Neuronal stem cell (in vitro differentiated cells): ENCODE data around the gene MACROD2.

Source experiments
- DNase-seq: peaks from one replicate; pipeline ENCODE4 v3.0.0-alpha.2; 2013; ENCODE audit warnings: low spot score
- H2AFZ ChIP-seq: one replicate; pipeline ENCODE4 v1.6.1; 2013; ENCODE audit warnings: mild to moderate bottlenecking, low read length, inconsistent platforms
- H2AK5ac ChIP-seq: 2 replicates; pipeline ENCODE4 v1.6.1; 2013; ENCODE audit warnings: low read depth, mild to moderate bottlenecking, inconsistent platforms, low read length, moderate library complexity, mixed read lengths
- H2BK120ac ChIP-seq: 2 replicates; pipeline ENCODE4 v1.6.1; 2013; ENCODE audit warnings: low read depth, mild to moderate bottlenecking, inconsistent platforms, low read length, moderate library complexity, mixed read lengths
- H2BK12ac ChIP-seq: one replicate; pipeline ENCODE4 v1.6.1; 2013; ENCODE audit warnings: low read length, inconsistent platforms
- H2BK15ac ChIP-seq: 2 replicates; pipeline ENCODE4 v1.6.1; 2013; ENCODE audit warnings: mild to moderate bottlenecking, low read length, inconsistent platforms, mixed read lengths
- H2BK5ac ChIP-seq: one replicate; pipeline ENCODE4 v1.6.1; 2013; ENCODE audit warnings: inconsistent platforms, mild to moderate bottlenecking, low read length, moderate library complexity
- H3K14ac ChIP-seq: one replicate; pipeline ENCODE4 v1.6.1; 2013; ENCODE audit warnings: low read length, inconsistent platforms
- H3K18ac ChIP-seq: 2 replicates; pipeline ENCODE4 v1.6.1; 2013; ENCODE audit warnings: low read length, inconsistent platforms
- H3K23ac ChIP-seq: 2 replicates; pipeline ENCODE4 v1.6.1; 2013; ENCODE audit warnings: low read depth, mild to moderate bottlenecking, mixed read lengths, low read length, inconsistent platforms; ENCODE audit not compliant: poor library complexity
- H3K27ac ChIP-seq: replicated peaks from 3 replicates; pipeline ENCODE4 v1.5.1; 2013; ENCODE audit warnings: low read length, inconsistent platforms
- H3K27me3 ChIP-seq, 3 experiments: 2 replicates each; pipeline ENCODE4 v1.6.1; 2013; ENCODE audit warnings: low read length in 3 of 3, mild to moderate bottlenecking in 2 of 3, inconsistent platforms in 1 of 3, low read depth in 1 of 3, mixed read lengths in 1 of 3, moderate library complexity in 1 of 3; ENCODE audit not compliant: control insufficient read depth in 3 of 3, insufficient read depth in 3 of 3
- H3K36me3 ChIP-seq, 2 donors: replicated peaks in 1 of 2; 2 replicates each; pipeline ENCODE4 v1.6.1; 2013; ENCODE audit warnings: low read length in 2 of 2; ENCODE audit not compliant: control insufficient read depth in 2 of 2, insufficient read depth in 2 of 2
- H3K4ac ChIP-seq: 2 replicates; pipeline ENCODE4 v1.6.1; 2013; ENCODE audit warnings: inconsistent platforms, mild to moderate bottlenecking, low read length, moderate library complexity
- H3K4me1 ChIP-seq, 2 donors: 1 replicate in 1 of 2; 2 replicates in 1 of 2; pipeline ENCODE4 v1.6.1; 2013; ENCODE audit warnings: low read length in 2 of 2, low read depth in 1 of 2; ENCODE audit not compliant: control insufficient read depth in 2 of 2, insufficient read depth in 1 of 2
- H3K4me2 ChIP-seq: one replicate; pipeline ENCODE4 v1.6.1; 2013; ENCODE audit warnings: mild to moderate bottlenecking, low read length, inconsistent platforms; ENCODE audit not compliant: insufficient read depth, poor library complexity, severe bottlenecking
- H3K4me3 ChIP-seq, 2 donors: 2 replicates each; pipeline ENCODE4 v1.5.1; 2013; ENCODE audit warnings: low read length in 2 of 2, mild to moderate bottlenecking in 2 of 2, inconsistent platforms in 1 of 2, moderate library complexity in 1 of 2
- H3K79me1 ChIP-seq: one replicate; pipeline ENCODE4 v1.6.1; 2013; ENCODE audit warnings: low read depth, mild to moderate bottlenecking, inconsistent platforms, low read length, moderate library complexity
- H3K9ac ChIP-seq: one replicate; pipeline ENCODE4 v1.6.1; 2013; ENCODE audit warnings: mild to moderate bottlenecking, low read depth, low read length, inconsistent platforms; ENCODE audit not compliant: poor library complexity
- H3K9me3 ChIP-seq, 2 donors: replicated peaks in 1 of 2; 2 replicates each; pipeline versions ENCODE3 to v1.6.1; 2013; ENCODE audit warnings: low read length in 2 of 2, mild to moderate bottlenecking in 2 of 2, inconsistent platforms in 1 of 2, low read depth in 1 of 2, mixed read lengths in 1 of 2, moderate library complexity in 1 of 2; ENCODE audit not compliant: control insufficient read depth in 2 of 2, insufficient read depth in 1 of 2
- H4K8ac ChIP-seq: one replicate; pipeline ENCODE4 v1.6.1; 2013; ENCODE audit warnings: low read depth, mild to moderate bottlenecking, inconsistent platforms, low read length, moderate library complexity
- H4K91ac ChIP-seq: one replicate; pipeline ENCODE4 v1.6.1; 2013; ENCODE audit warnings: low read length, low read depth, mild to moderate bottlenecking, inconsistent platforms; ENCODE audit not compliant: poor library complexity
- WGBS, 2 donors: extraction: QIAGEN DNeasy Blood & Tissue Kit; methylation state at CpG; one replicate each; pipeline ENCODE4 v1.1.7; 2013; ENCODE audit warnings: missing lambda C conversion rate in 2 of 2, mixed read lengths in 1 of 2; ENCODE audit not compliant: insufficient read length in 2 of 2, insufficient replicate concordance in 1 of 2; ENCODE audit errors: extremely low coverage in 2 of 2; 5-methylcytosine and 5-hydroxymethylcytosine counted together

The MACROD2 gene

DNA sequence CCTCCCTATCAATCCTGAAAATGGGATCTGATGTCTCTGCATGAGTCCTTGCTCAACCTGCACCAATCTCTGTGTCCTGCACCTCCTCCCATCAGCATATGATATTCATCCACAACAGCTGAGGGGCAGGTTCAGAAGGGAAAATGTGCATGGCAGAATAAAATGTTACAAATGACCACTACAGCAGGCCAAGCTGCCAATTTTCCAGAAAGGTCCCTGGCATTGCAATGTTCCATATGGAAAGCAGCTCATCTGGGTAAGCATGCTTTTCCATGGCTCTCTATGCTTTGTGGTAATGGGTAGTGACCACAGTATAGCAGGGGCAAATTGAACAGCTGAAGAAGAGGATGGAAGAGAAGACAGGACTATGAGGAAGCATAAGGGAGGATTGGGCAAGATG lies 1183.3 kb downstream of the MACROD2 start:
- no peaks in the 10 kb centered on the region for H3K79me1 ChIP-seq
- no peak overlapping the region for H3K9ac ChIP-seq
- no peaks in the 10 kb centered on the region for H3K36me3 ChIP-seq
- no peak overlapping the region for H2BK5ac ChIP-seq
- no peak overlapping the region for H3K4me3 ChIP-seq
- no peaks in the 10 kb centered on the region for H3K4me1 ChIP-seq
- no peak overlapping the region for H2BK15ac ChIP-seq
- no peak overlapping the region for H4K91ac ChIP-seq
- H3K9me3 ChIP-seq: peaks cover 0 to 5% of the 10 kb centered on the region in 2 donors
- H3K27me3 ChIP-seq: no peaks in the 10 kb centered on the region
- H3K14ac ChIP-seq: no peak overlapping the region
- no peak overlapping the region for H3K4me2 ChIP-seq
- no peak overlapping the region for H3K23ac ChIP-seq
- H4K8ac ChIP-seq: no peak overlapping the region
- no peak overlapping the region for H2BK12ac ChIP-seq
- no peak overlapping the region for H2AFZ ChIP-seq
- no peak overlapping the region for H3K4ac ChIP-seq
- no peak overlapping the region for H3K27ac ChIP-seq
- no peak overlapping the region for H2AK5ac ChIP-seq
- H3K18ac ChIP-seq: no peak overlapping the region
- no peak overlapping the region for H2BK120ac ChIP-seq
- DNase-seq: no peak

DNA sequence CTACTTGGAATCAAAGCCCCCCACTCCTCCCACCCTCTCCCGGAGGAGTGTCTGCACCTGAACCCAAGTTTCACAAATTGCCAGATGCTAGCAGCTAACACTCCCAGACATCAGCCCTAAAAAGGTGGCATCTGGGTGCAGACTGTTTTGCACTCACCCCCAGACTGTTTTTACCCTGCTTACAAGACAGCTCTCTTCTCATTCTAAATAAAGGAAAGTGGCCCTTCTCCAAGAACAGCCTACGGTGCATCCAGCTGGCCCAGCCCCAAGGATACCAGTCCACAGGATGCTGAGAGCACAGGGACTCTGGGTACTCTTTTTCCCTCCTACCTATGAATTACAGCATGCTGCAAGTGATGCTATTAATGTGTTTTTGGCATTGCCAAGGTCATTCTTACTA lies 1184.1 kb downstream of the MACROD2 start:
- no peak overlapping the region for H3K23ac ChIP-seq
- no peaks in the 10 kb centered on the region for H3K36me3 ChIP-seq
- H3K79me1 ChIP-seq: no peaks in the 10 kb centered on the region
- H4K91ac ChIP-seq: no peak overlapping the region
- H3K27ac ChIP-seq: no peak overlapping the region
- DNase-seq: no peak
- H2AFZ ChIP-seq: no peak overlapping the region
- H2BK120ac ChIP-seq: no peak overlapping the region
- WGBS, 2 donors: no CpG with 5 or more reads among the region's 2 CpGs
- no peak overlapping the region for H2BK15ac ChIP-seq
- no peak overlapping the region for H2BK5ac ChIP-seq
- no peak overlapping the region for H3K4ac ChIP-seq
- no peak overlapping the region for H3K18ac ChIP-seq
- no peak overlapping the region for H4K8ac ChIP-seq
- no peak overlapping the region for H3K4me3 ChIP-seq
- H2BK12ac ChIP-seq: no peak overlapping the region
- H3K4me1 ChIP-seq: no peaks in the 10 kb centered on the region
- no peak overlapping the region for H3K9ac ChIP-seq
- H3K4me2 ChIP-seq: no peak overlapping the region
- no peaks in the 10 kb centered on the region for H3K27me3 ChIP-seq
- H3K14ac ChIP-seq: no peak overlapping the region
- H3K9me3 ChIP-seq: peaks cover 0 to 5% of the 10 kb centered on the region in 2 donors
- no peak overlapping the region for H2AK5ac ChIP-seq

DNA sequence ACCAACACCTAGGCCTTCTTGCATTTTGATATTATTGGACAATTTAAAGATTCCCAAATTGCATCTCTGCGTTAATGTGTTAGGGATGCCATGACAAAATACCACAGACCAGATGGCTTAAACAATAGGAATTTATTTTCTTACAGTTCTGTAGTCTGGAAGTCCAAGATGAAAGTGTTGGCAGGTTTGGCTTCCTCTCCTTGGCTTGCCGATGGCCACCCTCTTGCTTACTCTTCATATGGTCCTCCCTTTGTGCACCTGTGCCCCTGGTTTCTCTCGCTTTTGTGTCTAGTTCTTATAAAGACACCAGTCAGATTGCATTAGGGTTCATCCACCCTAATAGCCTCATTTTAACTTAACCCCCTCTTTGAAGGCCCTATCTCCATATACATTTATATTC lies 1184.5 kb downstream of the MACROD2 start:
- Histone ChIP-seq H3K27me3 (no peaks in the 10 kb centered on the region), H2BK12ac (no peak overlapping the region), H3K4me1 (no peaks in the 10 kb centered on the region), H3K36me3 (no peaks in the 10 kb centered on the region), H3K9ac (no peak overlapping the region), H3K79me1 (no peaks in the 10 kb centered on the region), H3K4me3 (no peak overlapping the region), H2AFZ (no peak overlapping the region), H2BK15ac (no peak overlapping the region), H2BK5ac (no peak overlapping the region), H2BK120ac (no peak overlapping the region), H3K9me3 (peaks cover 0 to 5% of the 10 kb centered on the region in 2 donors), H2AK5ac (no peak overlapping the region), H3K14ac (no peak overlapping the region), H4K91ac (no peak overlapping the region), H3K23ac (no peak overlapping the region), H3K27ac (no peak overlapping the region), H4K8ac (no peak overlapping the region), H3K4ac (no peak overlapping the region), H3K18ac (no peak overlapping the region), H3K4me2 (no peak overlapping the region)
- WGBS, 2 donors: no CpG with 5 or more reads among the region's 3 CpGs
- DNase-seq: no peak

DNA sequence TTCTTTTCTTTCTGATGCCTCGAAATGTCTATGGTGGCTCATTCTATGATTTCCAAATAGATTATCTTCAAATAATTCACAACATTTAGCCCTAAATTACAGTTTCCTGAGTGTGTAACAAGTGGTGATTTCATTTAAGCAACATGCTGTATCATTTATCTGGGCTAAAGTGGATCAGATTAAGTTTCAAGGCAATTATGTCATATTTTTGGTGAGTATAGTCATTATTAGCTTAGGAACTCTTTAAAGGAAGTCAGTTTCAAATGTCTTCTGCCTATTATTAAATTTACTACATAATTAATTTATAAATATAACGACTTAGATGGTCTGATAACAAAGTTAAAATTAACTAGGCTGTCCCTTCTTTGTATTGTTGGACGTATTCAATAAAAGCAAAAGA lies 1190.0 kb downstream of the MACROD2 start:
- no peak overlapping the region for H3K4me3 ChIP-seq
- H3K27me3 ChIP-seq: no peaks in the 10 kb centered on the region
- no peak overlapping the region for H3K18ac ChIP-seq
- H2BK120ac ChIP-seq: no peak overlapping the region
- no peaks in the 10 kb centered on the region for H3K9me3 ChIP-seq
- WGBS, 2 donors: no CpG with 5 or more reads among the region's 3 CpGs
- H2BK12ac ChIP-seq: no peak overlapping the region
- no peak overlapping the region for H4K91ac ChIP-seq
- H3K36me3 ChIP-seq: no peaks in the 10 kb centered on the region
- H4K8ac ChIP-seq: no peak overlapping the region
- no peak overlapping the region for H2AFZ ChIP-seq
- H3K9ac ChIP-seq: no peak overlapping the region
- no peak overlapping the region for H3K4me2 ChIP-seq
- H3K27ac ChIP-seq: no peak overlapping the region
- no peak overlapping the region for H2AK5ac ChIP-seq
- no peak for DNase-seq
- no peak overlapping the region for H2BK5ac ChIP-seq
- H3K79me1 ChIP-seq: no peaks in the 10 kb centered on the region
- no peak overlapping the region for H3K23ac ChIP-seq
- no peak overlapping the region for H3K4ac ChIP-seq
- H3K14ac ChIP-seq: no peak overlapping the region
- H2BK15ac ChIP-seq: no peak overlapping the region
- peaks cover 0 to 2% of the 10 kb centered on the region in 2 donors for H3K4me1 ChIP-seq
